GM18511 (cell line): Measurements from ENCODE around the gene DTNBP1.

Source experiments
- ATAC-seq: cut with Tn5 transposase; IDR thresholded peaks from one replicate; pipeline ENCODE4 v1.9.1; 2021; ENCODE audit warnings: mild to moderate bottlenecking, moderate library complexity; ENCODE audit not compliant: unreplicated experiment

The DTNBP1 gene

DNA sequence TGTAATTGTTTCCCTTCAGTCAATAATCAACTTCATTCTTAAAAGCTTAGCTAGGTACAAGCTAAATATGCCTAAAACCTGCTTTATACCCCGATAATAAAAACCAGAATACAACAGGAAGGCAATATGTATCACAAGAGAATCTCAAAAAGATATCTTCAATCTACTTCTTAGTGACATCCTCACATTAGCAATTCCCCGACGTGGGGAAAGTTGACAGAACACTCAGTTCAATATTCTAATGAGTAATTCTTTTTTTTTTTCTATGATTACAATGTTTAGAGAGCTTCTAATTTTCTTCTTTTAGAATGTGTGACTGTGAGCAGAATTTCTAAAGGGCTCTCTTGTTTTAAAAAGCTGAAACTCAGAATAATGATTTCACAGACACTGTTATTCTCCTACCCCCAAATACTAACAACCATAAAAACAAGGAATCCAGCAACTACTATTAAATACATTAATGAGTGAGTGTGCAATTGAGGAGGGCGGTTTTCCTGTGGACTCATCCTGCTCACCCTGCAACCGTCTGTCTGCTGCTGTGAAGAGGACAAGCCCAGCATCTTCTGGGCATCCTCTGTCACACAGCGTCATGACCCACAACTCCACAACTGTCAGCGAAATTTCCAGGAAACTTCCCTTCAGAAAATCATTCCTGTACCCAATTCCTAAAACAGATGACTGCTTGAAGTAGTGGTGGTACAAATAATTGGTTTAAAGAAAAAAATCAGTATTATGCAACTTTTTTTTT is 68.1 kb downstream of the DTNBP1 start:
- no peak for ATAC-seq

DNA sequence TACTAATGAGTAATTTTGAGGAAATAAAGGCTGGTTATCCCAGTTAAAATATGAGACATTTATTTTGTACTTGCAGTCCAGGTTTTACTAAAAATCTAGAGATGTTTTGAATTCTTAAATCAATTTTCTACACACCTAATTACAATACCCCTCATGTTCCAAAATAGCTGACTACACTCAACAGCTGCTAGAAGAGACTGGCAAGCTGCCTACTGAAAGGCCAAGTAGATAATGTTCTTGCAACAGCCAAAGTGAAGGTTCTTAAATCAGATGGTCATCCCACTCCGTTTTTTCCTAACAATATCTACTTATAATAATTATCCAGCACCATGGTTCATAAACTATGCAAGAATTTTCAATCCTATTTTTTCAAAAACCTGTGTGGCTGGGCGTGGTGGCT is 69.0 kb downstream of the DTNBP1 start:
- ATAC-seq: no peak

DNA sequence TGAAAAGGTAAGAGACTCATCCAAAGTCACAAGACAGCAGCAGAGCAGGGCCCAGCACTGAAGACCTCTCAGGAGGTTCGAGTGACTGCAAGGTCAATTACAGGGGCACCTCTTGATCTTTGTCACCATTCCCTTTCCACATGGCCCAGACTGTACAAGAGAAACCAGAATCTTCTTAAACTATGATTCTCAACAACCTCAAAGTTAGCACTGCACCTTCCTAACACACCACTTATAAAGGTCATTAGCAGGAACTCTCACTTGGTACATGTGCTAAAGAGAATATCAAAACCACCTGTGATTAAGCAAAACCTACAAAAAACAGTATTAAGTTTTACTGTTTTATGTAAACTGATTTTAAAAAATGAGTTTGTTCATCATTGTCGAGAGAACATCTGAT is 70.2 kb downstream of the DTNBP1 start:
- ATAC-seq: no peak

DNA sequence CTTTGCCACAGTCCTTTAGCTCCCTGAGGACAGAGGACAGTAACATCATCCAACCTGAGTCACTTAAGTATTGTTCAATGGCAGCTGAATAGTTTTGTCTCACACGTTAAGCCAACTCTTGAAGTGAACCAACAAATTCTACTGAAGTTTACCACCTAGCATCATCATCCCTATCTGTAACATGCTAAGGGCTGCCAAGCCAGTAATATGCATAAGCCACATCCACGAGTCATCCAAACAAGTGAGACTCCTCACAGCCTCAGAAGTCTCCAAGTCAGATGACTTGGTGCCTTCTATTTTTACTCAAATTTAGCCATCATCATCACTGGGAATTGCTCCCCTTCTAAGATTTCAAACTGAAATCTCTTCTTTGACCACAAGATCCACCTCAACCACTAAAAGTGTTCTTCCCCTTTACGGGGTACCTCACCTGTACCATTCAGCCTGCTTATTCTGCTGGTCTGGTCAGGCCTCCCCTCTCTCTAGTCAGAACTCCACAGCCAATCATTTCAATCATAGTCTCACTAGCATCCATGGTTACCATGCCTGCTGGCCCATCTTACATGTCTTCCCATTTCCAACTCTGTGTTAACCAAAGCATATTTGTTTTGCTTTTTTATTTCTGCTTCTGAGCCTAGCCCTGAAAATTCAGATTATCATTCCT is 73.7 kb downstream of the DTNBP1 start:
- no peak for ATAC-seq

DNA sequence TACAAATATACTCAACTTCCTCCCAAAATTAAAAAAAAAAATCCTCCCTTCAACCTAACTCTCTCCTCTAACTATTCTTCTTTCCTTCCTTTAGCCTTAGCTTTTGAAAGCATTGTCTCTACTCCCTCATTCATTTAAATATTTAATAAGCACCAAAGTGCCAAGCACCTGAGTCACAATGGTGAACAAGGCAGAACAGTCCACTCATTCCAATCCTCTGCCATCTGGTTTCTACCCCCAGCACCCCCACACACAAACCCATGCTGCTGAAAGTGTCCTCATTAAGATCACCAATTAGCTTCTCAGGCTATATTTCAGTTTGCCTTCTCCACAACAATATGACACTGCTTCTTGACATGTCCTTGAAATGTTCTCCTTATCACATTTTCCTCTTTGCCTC is 76.3 kb downstream of the DTNBP1 start:
- no peak for ATAC-seq

DNA sequence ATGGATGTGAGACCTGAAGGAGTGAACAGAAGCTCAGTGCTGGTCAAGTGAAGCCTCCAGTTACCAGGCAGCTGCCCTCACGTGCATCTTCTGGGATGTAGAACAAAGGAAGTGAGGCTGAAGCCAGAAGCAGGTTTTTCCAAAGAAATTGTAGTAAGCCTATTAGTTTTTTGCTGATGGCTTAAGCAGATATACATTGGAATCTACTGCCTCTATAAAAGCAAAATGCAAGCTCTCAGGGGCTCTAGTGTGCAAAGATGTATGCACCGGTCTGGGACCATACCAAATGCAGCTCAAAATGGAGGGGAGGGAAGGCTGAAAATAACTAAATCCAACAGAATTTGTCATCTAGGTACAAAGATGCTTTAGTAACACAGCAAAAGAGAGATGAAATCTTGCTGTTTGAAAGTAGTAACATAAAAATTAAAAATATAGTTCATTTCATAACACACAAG is 77.0 kb downstream of the DTNBP1 start:
- ATAC-seq: no peak

DNA sequence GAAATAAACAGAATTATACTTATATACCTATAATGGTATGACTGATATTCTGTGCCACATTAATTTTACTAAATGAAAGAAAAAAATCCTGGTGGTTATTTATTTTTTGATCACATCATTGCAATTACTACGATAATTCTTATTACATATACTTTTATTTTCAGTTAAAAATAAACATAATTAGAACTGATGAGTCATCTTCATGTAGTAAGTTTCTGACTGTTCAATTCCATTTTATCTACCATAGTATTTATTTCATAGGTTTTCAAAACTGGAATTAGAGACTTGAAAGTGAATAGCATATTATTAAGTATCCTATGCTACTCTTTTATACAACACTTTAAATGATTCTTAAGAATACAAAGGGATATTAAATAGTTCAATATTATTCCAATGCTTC is 80.3 kb downstream of the DTNBP1 start:
- ATAC-seq: no peak

DNA sequence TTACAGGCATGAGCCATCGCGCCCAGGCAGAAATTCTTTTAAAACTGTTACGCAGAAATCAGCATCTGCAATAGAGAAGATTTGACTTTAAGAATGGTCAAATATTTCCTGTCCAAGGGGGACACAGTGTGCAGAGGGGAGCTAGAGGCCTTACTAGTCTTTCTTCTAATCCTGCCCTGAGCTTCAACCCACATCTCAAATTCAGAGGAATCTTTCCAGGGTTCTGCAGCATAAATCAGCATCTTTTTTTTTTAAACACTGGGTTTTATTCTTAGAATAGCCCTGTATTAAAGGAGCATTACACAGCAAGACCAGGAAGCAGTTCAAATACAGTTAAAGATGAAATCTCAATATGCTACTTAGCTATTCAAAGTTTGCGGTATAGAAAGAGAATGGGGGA is 81.1 kb downstream of the DTNBP1 start:
- ATAC-seq: no peak

DNA sequence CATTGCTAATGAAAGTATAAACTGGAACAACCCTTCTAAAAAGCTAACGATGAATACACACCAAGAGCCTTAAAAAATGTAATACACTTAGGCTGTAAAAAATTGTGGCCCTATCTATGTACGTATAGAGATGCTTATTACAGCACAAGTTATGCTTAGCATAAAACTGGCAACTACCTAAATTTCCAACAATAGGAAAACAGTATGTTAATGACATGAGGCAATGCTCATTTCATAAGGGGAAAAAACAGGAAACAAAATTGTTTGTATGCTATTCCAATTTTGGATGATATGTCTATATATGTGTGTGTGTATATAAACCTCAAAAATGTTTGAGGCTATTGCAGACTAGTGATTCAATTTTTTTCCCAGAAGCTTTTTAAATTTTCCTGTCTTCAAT is 82.5 kb downstream of the DTNBP1 start:
- no peak for ATAC-seq

DNA sequence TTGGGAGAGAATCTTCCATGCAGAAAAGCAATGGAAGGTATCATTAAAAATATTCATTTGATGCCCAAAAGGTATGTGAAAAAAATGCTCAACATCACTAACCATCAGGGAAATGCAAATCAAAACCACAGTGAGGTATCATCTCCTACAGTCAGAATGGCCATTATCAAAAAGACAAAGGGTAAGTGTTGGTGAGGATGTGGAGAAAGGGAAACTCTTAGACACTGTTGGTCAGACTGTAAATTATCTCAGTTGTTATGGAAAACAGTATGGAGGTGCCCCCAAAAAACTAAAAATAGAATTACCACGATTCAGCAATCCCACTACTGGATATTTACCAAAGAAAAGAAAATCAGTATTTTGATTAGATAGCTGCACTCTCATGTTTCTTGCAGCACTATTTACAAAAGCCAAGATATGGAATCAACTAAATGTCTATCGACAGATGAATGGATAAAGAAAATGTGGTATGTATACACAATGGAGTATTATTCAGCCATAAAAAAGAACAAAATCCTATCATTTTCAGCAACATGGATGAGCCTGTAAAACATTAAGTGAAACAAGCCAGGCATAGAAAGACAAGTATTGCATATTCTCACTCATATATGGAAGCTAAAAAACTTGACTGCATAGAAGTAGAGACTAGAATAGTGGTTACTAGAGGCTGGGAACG is 84.0 kb downstream of the DTNBP1 start:
- ATAC-seq: no peak

DNA sequence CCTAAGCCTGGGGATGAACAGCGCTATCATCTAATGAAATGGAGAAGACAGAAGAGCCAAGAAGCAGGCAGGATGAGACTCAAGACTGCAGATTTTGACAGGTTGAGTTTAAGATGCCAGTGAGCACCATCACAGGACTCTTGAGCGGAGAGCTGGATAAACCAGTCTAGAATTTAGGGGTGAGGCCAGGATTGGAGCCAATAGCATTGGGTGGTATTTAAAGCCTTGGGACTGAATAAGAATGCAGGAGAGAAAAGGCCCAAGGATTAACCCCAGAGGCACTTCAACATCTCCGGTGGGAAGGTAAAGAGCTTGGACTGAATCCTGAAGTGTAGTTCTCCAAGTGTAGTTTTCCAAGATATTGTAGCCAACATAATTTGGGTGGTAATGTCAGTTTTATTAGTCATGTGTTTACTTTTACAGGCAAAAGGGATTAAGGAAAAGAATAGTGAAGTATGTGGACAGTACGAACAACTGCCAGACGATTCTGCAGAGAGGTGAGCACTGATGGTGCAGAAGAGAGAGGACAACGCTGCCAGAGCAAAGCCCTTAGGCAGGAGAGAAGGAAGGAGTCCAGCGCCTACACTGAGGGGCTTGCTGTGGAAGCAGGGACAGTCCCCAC is 85.2 kb downstream of the DTNBP1 start:
- ATAC-seq: no peak

DNA sequence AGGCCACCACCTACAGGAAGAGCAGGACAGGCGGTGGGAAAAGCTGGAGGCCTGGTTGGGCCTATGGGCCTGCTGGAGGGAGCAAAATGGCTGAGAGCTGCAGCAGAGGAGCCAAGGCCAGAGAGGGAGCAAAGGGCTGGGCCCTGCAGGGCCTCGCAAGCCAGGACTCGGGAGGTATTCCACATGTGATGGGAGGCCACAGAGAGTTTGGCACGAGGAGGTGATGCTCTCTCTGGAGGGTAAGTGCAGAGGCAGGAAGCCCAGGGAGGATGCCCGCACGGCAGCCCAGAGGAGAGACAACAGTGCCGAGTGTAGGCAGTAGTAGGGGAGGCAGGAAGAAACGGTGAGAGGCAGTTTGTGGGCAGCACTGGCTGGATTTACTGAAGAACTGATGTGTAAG is 85.7 kb downstream of the DTNBP1 start:
- no peak for ATAC-seq

DNA sequence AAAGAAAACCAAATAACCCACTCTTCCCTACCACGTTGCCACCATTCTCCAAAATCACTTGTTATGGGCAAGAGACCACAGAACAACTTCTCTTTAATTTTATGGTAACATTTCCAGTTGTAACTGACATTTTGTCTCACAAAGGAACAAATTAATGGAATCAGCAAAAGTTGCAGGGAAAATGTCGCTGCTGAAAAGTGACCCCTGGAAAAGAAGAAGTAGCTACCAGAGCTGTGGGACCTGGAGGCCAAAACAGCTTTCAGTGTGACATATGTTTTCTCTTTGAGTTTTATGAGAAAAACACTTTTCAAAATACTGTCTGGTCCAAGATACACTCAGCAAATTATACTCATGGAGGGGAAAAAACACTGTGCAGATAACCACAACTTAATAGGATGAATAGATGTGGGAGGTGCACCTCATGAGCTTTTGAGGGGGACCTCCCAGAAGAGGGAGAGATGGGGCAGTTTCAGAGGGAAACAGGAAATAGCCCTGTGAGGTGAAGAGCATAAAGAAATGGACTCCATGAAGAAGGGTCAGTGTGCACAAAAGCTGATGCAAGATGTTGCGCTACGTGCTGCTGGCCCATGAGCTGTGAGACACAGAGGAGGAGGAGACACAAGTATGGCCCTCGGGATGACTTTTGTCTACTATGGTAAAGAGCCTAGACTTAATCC is 87.3 kb downstream of the DTNBP1 start:
- no peak for ATAC-seq

DNA sequence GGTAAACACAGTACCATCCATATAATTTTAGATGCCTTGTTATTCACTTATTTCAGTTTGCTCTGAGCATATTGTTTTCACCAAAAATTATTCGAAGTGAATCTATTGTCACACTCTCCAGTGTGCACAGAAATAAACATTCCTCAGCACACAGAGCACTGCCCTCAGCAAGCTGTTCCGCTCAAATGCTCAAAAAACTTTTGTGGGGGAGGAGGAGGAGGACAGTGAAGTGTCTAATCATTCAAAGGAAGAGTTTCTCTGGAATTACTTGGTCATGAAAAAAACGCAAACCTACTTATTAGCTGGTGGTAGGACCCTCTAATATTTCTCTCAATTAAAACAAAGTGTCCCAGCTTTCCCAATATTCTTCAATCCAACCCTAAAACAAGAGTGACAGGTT is 88.3 kb downstream of the DTNBP1 start:
- ATAC-seq: no peak

DNA sequence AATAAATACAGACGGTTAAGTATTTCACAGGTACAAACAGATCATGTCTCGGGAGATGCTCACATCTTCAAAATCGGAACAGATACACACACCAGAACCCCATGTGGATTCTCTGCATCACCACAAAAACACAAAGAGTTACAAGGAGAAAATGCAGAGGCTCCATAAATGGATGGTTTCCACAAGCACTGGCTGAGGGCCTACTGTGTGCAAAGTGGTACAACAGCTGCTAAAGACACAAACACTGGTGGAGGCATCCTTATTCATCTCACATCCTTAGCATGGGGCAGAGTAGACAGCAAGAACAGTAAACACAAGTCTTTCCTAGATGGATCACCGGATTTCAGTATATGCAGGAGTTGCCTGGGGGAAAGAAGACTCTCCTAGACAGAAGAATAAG is 88.8 kb downstream of the DTNBP1 start:
- no peak for ATAC-seq

DNA sequence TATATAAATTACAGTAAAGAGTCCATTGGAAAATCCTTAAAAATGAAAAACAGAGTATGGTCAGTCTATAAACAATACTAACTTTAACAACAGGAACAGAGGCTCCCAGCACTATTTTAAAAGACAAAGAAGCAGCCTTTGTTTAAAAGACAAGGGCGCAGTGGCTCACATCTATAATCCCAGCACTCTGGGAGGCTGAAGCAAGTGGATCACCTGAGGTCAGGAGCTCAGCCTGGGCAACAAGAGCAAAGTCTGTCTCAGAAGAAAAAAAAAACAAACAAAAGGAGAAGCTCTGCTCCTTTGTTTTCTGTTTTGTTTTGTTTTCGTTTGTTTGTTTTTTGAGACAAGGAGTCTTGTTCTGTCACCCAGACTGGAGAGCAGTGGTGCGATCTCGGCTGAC is 89.4 kb downstream of the DTNBP1 start:
- ATAC-seq: no peak

DNA sequence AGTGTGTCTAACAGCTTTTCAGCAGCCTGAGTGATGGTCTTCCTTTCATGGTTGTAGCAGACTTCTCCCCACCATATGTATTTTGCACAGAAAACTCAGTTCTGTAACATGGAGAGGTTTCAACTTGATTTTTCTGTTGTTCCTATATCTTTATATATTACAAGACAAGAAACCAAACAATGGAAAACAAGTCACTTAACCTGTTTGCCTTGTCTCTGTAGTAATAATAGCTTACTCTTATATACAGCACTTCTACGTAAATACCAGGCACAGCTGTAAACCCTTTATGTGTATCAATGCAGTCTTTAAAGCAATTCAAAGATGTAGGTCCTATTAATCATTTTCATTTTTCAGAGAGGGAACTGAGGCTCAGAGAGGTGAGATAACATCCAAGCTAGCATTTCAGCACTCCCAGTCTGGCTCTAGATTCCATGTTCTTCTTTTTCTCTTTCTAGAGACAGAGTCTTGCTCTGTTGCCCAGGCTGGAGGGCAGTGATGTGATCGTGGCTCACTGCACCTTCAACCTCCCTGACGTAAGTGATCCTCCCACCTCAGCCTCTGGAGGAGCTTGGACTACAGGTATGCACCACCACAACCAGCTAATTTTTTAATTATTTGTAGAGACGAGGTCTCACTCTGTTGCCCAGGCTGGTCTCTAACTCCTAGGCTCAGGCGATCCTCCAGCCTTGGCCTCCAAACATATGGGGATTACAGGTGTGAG is 90.4 kb downstream of the DTNBP1 start:
- no peak for ATAC-seq

DNA sequence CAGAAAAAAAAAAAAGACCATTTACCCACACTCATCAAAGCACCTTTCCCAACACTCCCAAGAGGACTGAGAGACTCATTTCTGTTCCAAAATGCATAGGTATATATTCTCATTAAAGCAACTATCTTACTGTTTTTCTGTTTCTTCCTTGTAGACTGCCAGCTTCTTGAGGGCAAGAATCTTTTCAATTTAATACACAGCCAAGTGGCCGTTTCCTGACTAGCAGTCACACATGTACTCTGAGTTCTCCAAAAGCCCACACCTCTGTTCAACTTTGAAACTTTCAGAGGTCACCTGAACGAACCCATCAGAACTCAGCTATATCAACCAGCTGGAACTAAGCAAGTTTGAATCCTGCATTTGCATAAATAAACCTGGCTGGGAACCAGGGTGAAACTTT is 92.7 kb downstream of the DTNBP1 start:
- ATAC-seq: no peak

DNA sequence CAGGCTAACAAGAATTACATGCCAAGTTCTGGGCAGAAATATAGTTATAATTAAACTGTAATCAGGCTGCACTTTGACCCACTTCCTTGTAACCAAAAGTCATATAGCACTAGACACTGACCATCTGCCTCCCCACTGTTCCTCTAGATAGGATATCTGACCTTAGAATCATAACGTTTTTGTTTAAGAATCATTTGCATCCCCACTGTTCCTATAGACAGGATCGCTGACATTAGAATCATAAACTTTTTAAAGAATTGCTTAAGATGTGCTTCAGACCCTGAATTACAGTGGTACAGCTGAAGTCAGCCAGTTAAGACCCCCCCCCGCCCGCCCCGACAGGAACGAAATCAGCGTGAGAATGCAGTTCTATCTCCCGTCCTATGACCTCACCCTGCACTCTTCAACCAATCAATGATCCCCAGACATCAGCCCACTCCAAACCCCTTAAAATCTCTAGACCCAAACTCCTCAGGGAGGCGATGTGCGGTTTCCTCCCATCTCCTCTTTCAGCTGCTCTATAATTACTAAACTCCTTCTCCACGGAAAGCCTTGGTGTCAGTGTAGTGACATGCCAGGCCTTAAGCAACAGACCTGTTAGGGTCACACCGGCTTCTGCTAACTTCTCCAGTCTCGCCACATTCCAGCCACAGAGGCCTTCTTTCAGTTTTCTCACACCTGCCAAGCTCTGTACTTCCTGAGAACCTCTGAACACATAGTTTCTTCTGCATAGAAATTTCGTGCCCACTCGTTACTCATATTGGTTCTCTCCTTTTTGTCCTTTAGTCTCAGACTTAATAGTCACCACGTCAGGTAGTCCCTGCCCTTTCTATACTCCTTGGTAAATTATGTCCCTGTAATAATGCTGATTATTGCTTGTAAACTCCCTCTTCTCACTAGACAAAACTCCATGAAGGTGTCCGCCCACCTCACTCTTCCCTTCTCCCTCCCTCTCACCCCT is 93.5 kb downstream of the DTNBP1 start:
- ATAC-seq: no peak
